Lower lobe of right lung (tissue), 2 donors: ENCODE data around the gene LTBP1. TPM values are rescaled to one million over a fixed set of nuclear protein-coding genes. Genes with fewer than 3 reads are reported as not detected.

Experiments used
- ATAC-seq, 2 donors: fragments of 200-7000 bp; cut with Tn5 transposase; one replicate each; pipeline ENCODE4 v1.9.1; 2020 to 2022; ENCODE audit warnings: mild to moderate bottlenecking in 2 of 2, moderate library complexity in 2 of 2
- DNase-seq: peaks from one replicate; pipeline ENCODE4 v3.0.0-alpha.2; 2020
- H3K27ac ChIP-seq: fragments of 200-600 bp; one replicate; pipeline ENCODE4 v1.8.0; 2022
- H3K27me3 ChIP-seq: fragments of 200-600 bp; one replicate; pipeline ENCODE4 v1.8.0; 2022; ENCODE audit warnings: low read depth
- H3K36me3 ChIP-seq: fragments of 200-600 bp; one replicate; pipeline ENCODE4 v1.8.0; 2022; ENCODE audit warnings: mild to moderate bottlenecking
- H3K4me1 ChIP-seq: fragments of 200-600 bp; one replicate; pipeline ENCODE4 v1.8.0; 2022
- H3K4me3 ChIP-seq: fragments of 200-600 bp; one replicate; pipeline ENCODE4 v1.8.0; 2022; ENCODE audit warnings: mild to moderate bottlenecking
- H3K9me3 ChIP-seq: fragments of 200-600 bp; one replicate; pipeline ENCODE4 v1.8.0; 2022
- CTCF ChIP-seq: fragments of 200-600 bp; IDR thresholded peaks from one replicate; pipeline ENCODE4 v1.8.0; 2022; ENCODE audit warnings: antibody characterized with exemption, mild to moderate bottlenecking
- intact Hi-C: fragments of 100-400 bp; cut with DNase I; formaldehyde crosslinking; loops from one replicate; pipeline ENCODE4 v1.11.0; 2022
- total RNA-seq: library from RNA; stranded (reverse); fragmentation: NEBNext Ultra II Directional; extraction: Animal tissue kit (Norgen Biotek cat#: 25700); gene quantifications from one replicate; pipeline ENCODE4 v1.2.1, GENCODE V29; 2021
- donor health status: DM: no; HTN: yes; CAD: no; lungs with severe emphysema.

The LTBP1 gene
- total RNA-seq, 1 donor from 2014 or later, result 34.7 TPM

- Histone ChIP-seq H3K4me3 (no peak overlapping the region), H3K36me3 (no peaks in the 10 kb centered on the region), H3K27me3 (no peaks in the 10 kb centered on the region), H3K9me3 (no peaks in the 10 kb centered on the region), H3K4me1 (no peaks in the 10 kb centered on the region), H3K27ac (no peak overlapping the region)
- no peak for TF ChIP-seq CTCF
- ATAC-seq, result no peak
- intact Hi-C loops, result no loop called here
- no peak for DNase-seq
Observed at GRCh38 chr2:33258387-33258786, 311.6 kb downstream of the LTBP1 start.

DNA sequence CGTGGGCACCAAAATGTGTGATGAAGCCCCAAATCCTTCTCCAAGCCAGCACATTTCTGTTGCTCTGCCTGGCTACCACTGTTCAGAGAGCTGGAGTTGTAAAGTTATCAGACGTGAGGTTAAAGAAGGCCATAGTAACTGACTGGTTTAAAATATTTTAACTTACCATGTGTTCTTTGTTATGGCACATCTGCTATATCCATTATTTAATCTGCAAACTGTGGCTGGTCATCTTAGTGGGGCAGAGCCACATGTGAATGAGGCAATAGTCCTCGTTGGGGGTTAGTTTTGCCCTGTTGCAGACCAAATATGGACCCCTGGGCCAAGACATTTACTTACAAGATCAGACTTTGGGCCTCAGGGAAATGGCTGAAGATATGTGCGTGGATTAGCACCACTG is 315.3 kb downstream of the LTBP1 start:
- H3K27me3 ChIP-seq, result no peaks in the 10 kb centered on the region
- no peaks in the 10 kb centered on the region for H3K4me1 ChIP-seq
- no peak overlapping the region for H3K4me3 ChIP-seq
- H3K9me3 ChIP-seq, result peaks cover 4% of the 10 kb centered on the region
- intact Hi-C loops, result no loop called here
- TF ChIP-seq CTCF, result no peak
- DNase-seq (no peak), ATAC-seq (no peak)
- H3K36me3 ChIP-seq, result no peaks in the 10 kb centered on the region
- H3K27ac ChIP-seq, result no peak overlapping the region

DNA sequence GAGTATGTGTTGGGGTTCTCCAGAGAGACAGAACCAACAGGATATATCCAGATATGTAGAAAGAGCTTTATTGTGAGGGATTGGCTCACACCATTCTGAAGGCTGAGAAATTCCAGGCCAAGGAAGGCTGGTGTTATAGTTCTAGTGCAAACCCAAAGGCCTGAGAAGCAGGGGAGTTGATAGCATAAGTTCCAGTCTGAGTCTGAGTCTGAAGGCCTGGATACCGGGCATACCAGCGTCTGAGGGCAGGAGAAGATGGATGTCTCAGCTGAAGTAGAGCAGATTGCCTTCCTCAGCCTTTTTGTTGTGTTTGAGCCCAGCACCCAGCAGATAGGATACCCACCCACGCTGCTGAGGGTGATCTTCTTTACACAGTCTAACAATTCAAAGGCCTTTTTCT is 318.0 kb downstream of the LTBP1 start:
- Histone ChIP-seq H3K4me1 (no peaks in the 10 kb centered on the region), H3K4me3 (no peak overlapping the region), H3K9me3 (peaks cover 4% of the 10 kb centered on the region), H3K36me3 (no peaks in the 10 kb centered on the region), H3K27ac (no peak overlapping the region), H3K27me3 (no peaks in the 10 kb centered on the region)
- ATAC-seq (no peak), DNase-seq (no peak)
- TF ChIP-seq CTCF, result no peak
- intact Hi-C loops, result no loop called here

DNA sequence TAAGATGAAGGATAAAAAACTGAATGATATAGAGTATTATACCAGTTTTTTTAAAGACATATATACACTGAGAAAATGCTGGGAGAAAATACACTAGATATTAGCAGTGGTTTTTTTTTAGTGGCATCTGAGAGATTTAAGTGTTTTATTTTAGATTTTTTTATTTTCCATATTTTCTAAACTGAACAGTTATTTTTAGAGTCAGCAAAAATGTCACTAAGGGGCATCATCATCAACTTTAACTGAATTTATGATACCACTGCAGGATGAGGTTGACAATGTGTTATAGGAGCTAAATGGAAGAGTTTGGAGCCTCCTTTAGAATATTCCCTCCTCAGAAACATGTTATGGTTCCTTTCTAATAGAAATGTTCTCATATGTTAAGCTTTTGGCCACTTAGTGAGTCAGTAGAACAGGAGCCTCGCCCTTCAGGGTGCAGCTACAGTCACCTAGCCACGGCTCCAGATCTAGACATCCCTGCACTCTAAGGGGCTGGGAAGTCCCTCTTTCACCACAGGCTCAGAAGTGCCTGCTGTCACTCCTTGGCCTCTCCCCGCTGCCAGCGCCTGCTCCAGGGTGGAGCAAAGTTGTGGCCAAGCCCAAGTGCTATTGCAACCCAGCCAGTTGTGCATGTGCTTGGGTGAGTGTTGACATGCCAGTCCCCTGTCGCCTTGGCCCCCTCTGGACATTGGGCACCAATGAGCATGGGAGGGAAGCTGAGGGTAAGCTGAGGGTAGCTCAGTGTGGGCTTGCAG is 319.0 kb downstream of the LTBP1 start:
- ATAC-seq (no peak), DNase-seq (no peak)
- Histone ChIP-seq H3K36me3 (no peaks in the 10 kb centered on the region), H3K27me3 (no peaks in the 10 kb centered on the region), H3K9me3 (peaks cover 4% of the 10 kb centered on the region), H3K4me3 (no peak overlapping the region), H3K27ac (no peak overlapping the region), H3K4me1 (no peaks in the 10 kb centered on the region)
- intact Hi-C loops, result no loop called here
- TF ChIP-seq CTCF, result no peak

- H3K9me3 ChIP-seq, result peaks cover 4% of the 10 kb centered on the region
- H3K27ac ChIP-seq, result no peak overlapping the region
- ATAC-seq (no peak), DNase-seq (no peak)
- TF ChIP-seq CTCF, result no peak
- no peaks in the 10 kb centered on the region for H3K36me3 ChIP-seq
- H3K27me3 ChIP-seq, result no peaks in the 10 kb centered on the region
- no peak overlapping the region for H3K4me3 ChIP-seq
- intact Hi-C loops, result no loop called here
- H3K4me1 ChIP-seq, result no peaks in the 10 kb centered on the region
Observed at GRCh38 chr2:33266467-33266866, 319.7 kb downstream of the LTBP1 start.
